HepG2 (cell line): ENCODE data around the gene BAIAP3. TPM values are rescaled to one million over a fixed set of nuclear protein-coding genes. Genes with fewer than 3 reads are reported as not detected.
A peak's percentile ranks its signal among the peaks of the same experiment; 100 is the strongest.

ENCODE experiments used
- CHD4 ChIP-seq: fragments of 200-600 bp; sonication (generic); IDR thresholded peaks from 2 replicates; pipeline ENCODE4 v1.7.0; 2017; ENCODE audit warnings: mild to moderate bottlenecking, low read length, borderline replicate concordance
- CSRNP1 ChIP-seq: sonication (generic); formaldehyde crosslinking; IDR thresholded peaks from 2 replicates; pipeline ENCODE4 v1.8.1; 2023; ENCODE audit warnings: mild to moderate bottlenecking, missing genetic modification reagents
- FIP1L1 ChIP-seq: fragments of 200-400 bp; formaldehyde crosslinking; IDR thresholded peaks from 2 replicates; pipeline ENCODE4 v1.6.1; 2018; ENCODE audit warnings: low read depth, mild to moderate bottlenecking, low read length, moderate library complexity, borderline replicate concordance; ENCODE audit not compliant: insufficient read depth
- FOXA1 ChIP-seq, 2 experiments: fragments of 450-650 bp in 1 of 2; sonication (generic) in 1 of 2; formaldehyde crosslinking in 1 of 2; IDR thresholded peaks; 2 replicates each; pipeline versions ENCODE4 v1.4.0 to v1.6.1; 2016 to 2020; ENCODE audit warnings: missing genetic modification reagents in 1 of 2
- HHEX ChIP-seq: IDR thresholded peaks from 2 replicates; pipeline ENCODE4 v1.6.1; 2016; ENCODE audit warnings: control low read depth
- MAZ ChIP-seq, 2 experiments: sonication (generic) in 1 of 2; formaldehyde crosslinking in 1 of 2; IDR thresholded peaks; 2 replicates each; pipeline versions ENCODE4 v1.5.0 to v1.6.1; 2012 to 2020; ENCODE audit warnings: low read depth in 2 of 2, mild to moderate bottlenecking in 2 of 2, borderline replicate concordance in 1 of 2, improper control_type of control experiment in 1 of 2, low read length in 1 of 2, missing genetic modification reagents in 1 of 2, moderate library complexity in 1 of 2
- MYC ChIP-seq: sonication (generic); formaldehyde crosslinking; IDR thresholded peaks from 2 replicates; pipeline ENCODE4 v1.9.0; 2021; ENCODE audit warnings: missing genetic modification reagents, borderline replicate concordance
- RAD51 ChIP-seq: fragments of 450-650 bp; IDR thresholded peaks from 2 replicates; pipeline ENCODE4 v1.6.1; 2016; ENCODE audit warnings: borderline replicate concordance
- SMAD1 ChIP-seq: sonication (generic); formaldehyde crosslinking; IDR thresholded peaks from 2 replicates; pipeline ENCODE4 v1.4.0; 2020; ENCODE audit warnings: missing genetic modification reagents, low read depth, mild to moderate bottlenecking, borderline replicate concordance
- ZFX ChIP-seq: sonication (generic); formaldehyde crosslinking; IDR thresholded peaks from 2 replicates; pipeline ENCODE4 v1.4.0; 2020; ENCODE audit warnings: mild to moderate bottlenecking, low read depth, missing genetic modification reagents, moderate library complexity
- ZNF263 ChIP-seq: sonication (generic); formaldehyde crosslinking; IDR thresholded peaks from 2 replicates; pipeline ENCODE4 v1.4.0; 2020; ENCODE audit warnings: missing genetic modification reagents
- ZNF362 ChIP-seq: sonication (generic); formaldehyde crosslinking; IDR thresholded peaks from 2 replicates; pipeline ENCODE4 v1.4.0; 2020; ENCODE audit warnings: missing genetic modification reagents, mild to moderate bottlenecking, borderline replicate concordance
- ZNF441 ChIP-seq: sonication (generic); formaldehyde crosslinking; IDR thresholded peaks from 2 replicates; pipeline ENCODE4 v1.7.0; 2021; ENCODE audit warnings: missing genetic modification reagents, borderline replicate concordance
- ZNF746 ChIP-seq: sonication (generic); formaldehyde crosslinking; IDR thresholded peaks from 2 replicates; pipeline ENCODE4 v1.8.0; 2022; ENCODE audit warnings: mild to moderate bottlenecking, missing genetic modification reagents
- ZNF790 ChIP-seq: sonication (generic); formaldehyde crosslinking; IDR thresholded peaks from 2 replicates; pipeline ENCODE4 v1.8.0; 2022; ENCODE audit warnings: missing genetic modification reagents, mild to moderate bottlenecking, borderline replicate concordance
- polyA plus RNA-seq, 8 experiments: library from polyadenylated mRNA; depleted of rRNA in 3 of 8; stranded (reverse) in 7 of 8; unstranded in 1 of 8; fragments of >200 nt; fragmentation: Illumina TruSeq in 4 of 8; extraction: Trizol in 4 of 8; gene quantifications; 2 replicates each; pipeline versions ENCODE4 v1.2.1 to v1.2.3, GENCODE V29; 2011 to 2016; ENCODE audit warnings: low read depth in 4 of 8, missing spikeins in 1 of 8, mixed read lengths in 1 of 8; ENCODE audit not compliant: insufficient read depth in 1 of 8
- total RNA-seq, 5 experiments: library from RNA; depleted of rRNA; stranded (reverse); fragments of >200 nt; fragmentation: Illumina TruSeq; extraction: Trizol; gene quantifications; 2 replicates each; pipeline ENCODE4 v1.2.3, GENCODE V29; 2016; ENCODE audit warnings: low read depth in 1 of 5
- TF ChIP-seq, protein P1 (sequence below): sonication (generic); formaldehyde crosslinking; IDR thresholded peaks from 2 replicates; pipeline ENCODE4 v1.4.0; 2020; ENCODE audit warnings: missing genetic modification reagents, borderline replicate concordance
- TF ChIP-seq, protein P2 (sequence below): fragments of 450-650 bp; IDR thresholded peaks from 2 replicates; pipeline ENCODE4 v1.6.1; 2016

BAIAP3 gene
- total and polyA plus RNA-seq, 2 of the 13 experiments (the other 11 are each of a cell fraction or from before 2014, with no cell fraction given), result 3.2 to 5.7 TPM

- TF ChIP-seq ZNF362 (CRISPR knock-in tag), result no peak
- peak; percentile 94 for TF ChIP-seq ZNF263 (CRISPR knock-in tag)
- TF ChIP-seq RAD51, result no peak
- no peak for TF ChIP-seq ZNF746 (CRISPR knock-in tag)
- TF ChIP-seq, protein P1, sequence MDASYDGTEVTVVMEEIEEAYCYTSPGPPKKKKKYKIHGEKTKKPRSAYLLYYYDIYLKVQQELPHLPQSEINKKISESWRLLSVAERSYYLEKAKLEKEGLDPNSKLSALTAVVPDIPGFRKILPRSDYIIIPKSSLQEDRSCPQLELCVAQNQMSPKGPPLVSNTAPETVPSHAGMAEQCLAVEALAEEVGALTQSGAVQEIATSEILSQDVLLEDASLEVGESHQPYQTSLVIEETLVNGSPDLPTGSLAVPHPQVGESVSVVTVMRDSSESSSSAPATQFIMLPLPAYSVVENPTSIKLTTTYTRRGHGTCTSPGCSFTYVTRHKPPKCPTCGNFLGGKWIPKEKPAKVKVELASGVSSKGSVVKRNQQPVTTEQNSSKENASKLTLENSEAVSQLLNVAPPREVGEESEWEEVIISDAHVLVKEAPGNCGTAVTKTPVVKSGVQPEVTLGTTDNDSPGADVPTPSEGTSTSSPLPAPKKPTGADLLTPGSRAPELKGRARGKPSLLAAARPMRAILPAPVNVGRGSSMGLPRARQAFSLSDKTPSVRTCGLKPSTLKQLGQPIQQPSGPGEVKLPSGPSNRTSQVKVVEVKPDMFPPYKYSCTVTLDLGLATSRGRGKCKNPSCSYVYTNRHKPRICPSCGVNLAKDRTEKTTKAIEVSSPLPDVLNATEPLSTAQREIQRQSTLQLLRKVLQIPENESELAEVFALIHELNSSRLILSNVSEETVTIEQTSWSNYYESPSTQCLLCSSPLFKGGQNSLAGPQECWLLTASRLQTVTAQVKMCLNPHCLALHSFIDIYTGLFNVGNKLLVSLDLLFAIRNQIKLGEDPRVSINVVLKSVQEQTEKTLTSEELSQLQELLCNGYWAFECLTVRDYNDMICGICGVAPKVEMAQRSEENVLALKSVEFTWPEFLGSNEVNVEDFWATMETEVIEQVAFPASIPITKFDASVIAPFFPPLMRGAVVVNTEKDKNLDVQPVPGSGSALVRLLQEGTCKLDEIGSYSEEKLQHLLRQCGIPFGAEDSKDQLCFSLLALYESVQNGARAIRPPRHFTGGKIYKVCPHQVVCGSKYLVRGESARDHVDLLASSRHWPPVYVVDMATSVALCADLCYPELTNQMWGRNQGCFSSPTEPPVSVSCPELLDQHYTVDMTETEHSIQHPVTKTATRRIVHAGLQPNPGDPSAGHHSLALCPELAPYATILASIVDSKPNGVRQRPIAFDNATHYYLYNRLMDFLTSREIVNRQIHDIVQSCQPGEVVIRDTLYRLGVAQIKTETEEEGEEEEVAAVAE (CRISPR knock-in tag), result no peak
- no peak for TF ChIP-seq ZNF790 (CRISPR knock-in tag)
- no peak for TF ChIP-seq MYC (CRISPR knock-in tag)
- peak; percentile 60; the same call in 1 of the 2 replicates for TF ChIP-seq SMAD1 (CRISPR knock-in tag)
- peak; percentile 73 for TF ChIP-seq ZFX (CRISPR knock-in tag)
- TF ChIP-seq FIP1L1, result no peak
- TF ChIP-seq ZNF441 (CRISPR knock-in tag), result peak; percentile 11; the same call in 1 of the 2 replicates
- TF ChIP-seq MAZ (IDR thresholded peaks at IDR 0.05; ENCODE audit: borderline replicate concordance, low read depth, low read length), result peak; percentile 63; the same call in 1 of the 2 replicates
- TF ChIP-seq MAZ (CRISPR knock-in tag; IDR thresholded peaks at IDR 0.05; ENCODE audit: low read depth), result peak; percentile 62; the same call in 1 of the 2 replicates
- no peak for TF ChIP-seq HHEX (CRISPR knock-in tag)
- TF ChIP-seq FOXA1 (IDR thresholded peaks at IDR 0.05), result no peak
- TF ChIP-seq FOXA1 (CRISPR knock-in tag; IDR thresholded peaks at IDR 0.05), result peak; percentile 91
- TF ChIP-seq, protein P2, sequence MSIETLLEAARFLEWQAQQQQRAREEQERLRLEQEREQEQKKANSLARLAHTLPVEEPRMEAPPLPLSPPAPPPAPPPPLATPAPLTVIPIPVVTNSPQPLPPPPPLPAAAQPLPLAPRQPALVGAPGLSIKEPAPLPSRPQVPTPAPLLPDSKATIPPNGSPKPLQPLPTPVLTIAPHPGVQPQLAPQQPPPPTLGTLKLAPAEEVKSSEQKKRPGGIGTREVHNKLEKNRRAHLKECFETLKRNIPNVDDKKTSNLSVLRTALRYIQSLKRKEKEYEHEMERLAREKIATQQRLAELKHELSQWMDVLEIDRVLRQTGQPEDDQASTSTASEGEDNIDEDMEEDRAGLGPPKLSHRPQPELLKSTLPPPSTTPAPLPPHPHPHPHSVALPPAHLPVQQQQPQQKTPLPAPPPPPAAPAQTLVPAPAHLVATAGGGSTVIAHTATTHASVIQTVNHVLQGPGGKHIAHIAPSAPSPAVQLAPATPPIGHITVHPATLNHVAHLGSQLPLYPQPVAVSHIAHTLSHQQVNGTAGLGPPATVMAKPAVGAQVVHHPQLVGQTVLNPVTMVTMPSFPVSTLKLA, result no peak
- TF ChIP-seq CSRNP1 (CRISPR knock-in tag), result 0 out of 2 replicates have a peak, but pooled peaks have one; percentile 26
- TF ChIP-seq CHD4, result 0 out of 2 replicates have a peak, but pooled peaks have one; percentile 25
Measured at GRCh38 chr16:1331712-1332617, 1.5 kb upstream of the BAIAP3 start (continued).
